RKO (cell line): ENCODE results near the gene UBALD2.
"Not testable (repeated sequence)": the region's sequence is repeated elsewhere in the genome, so short reads cannot be mapped to it uniquely, and the experiment has no call there.

Source experiments
- DNase-seq: peaks from one replicate; pipeline ENCODE4 v3.0.0-alpha.2; 2016; ENCODE audit warnings: low spot score

Gene UBALD2

GRCh38 chr17:76266244-76266938, 1.2 kb downstream of the UBALD2 start:
- DNase-seq = peak; percentile 53

DNA sequence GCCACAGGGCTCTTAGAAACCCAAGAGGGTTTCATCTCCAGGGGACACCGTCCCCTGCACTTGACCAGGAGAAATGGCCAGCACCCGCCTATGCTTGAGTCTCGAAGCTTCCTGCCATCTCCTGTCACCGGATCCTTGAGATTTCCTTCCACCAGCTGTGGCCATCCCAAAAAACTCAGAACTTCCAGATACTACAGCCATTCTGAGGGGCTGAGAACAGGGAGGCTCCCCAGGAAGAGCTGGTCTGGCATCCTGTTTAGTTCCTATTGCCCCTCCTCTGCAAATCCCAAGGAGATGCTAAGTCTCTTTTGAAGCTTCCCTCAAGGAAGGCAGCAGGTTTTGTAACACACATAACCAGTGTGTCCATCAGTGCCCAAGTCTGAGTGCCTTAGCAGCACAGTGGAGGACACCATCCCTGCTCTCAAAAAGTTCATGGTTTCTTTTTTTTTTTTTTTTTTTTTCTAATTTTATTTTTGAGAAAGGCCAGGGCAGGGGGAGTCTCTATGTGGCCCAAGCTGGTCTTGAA, 2.0 kb downstream of the UBALD2 start:
- DNase-seq = no peak

GRCh38 chr17:76267581-76268001, 2.4 kb downstream of the UBALD2 start:
- DNase-seq = not testable (repeated sequence)

- no peak for DNase-seq
These were observed 3.0 kb downstream of the UBALD2 start for GRCh38 chr17:76268015-76268749.

DNA sequence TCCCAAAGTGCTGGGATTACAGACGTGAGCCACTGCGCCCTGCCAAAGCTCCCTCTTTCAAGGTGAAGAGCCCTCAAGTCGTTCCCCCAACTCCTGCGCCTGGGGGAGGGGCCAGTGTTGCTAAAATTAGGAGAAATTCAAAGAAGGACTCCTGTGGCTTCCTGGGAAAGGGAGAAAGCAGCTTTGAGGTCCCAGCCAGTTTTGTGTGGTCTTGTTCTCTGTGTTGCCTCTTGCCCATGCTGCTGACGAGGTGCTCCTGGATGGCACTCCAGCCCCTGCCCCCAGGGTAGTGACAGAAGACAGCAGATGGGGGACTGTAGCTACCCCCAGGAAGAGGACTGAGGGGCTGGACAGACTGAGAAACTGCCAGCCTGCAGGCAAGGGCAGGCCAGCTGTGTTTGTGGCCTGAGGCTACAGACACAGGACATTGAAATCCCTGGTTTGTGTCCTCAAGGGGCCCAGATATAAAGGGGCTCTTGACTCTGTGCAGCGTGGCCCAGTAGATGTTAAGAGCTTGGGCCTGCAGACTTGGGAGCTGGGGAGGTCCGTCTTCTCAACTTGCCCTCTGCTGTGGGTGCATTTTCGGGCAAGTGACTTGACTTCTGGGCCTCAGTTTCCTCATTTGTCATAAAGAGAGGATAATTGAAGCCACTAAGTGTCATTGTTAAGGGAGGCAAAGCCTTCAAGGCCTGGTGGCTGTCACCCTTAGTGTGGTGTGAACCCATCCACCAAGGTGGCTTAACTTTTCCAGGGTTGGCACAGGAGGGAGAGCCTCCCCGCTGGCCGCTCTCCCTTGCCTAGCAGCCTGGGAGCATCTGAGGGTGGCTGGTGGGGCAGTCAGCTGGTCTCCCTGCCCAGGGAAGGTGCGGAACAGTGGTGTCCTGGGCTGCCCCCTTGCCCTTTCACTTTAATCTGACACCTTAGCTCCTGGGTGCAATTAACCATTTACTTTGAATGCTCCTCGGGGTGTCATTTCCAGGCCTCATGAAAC, 4.1 kb downstream of the UBALD2 start:
- no peak for DNase-seq

- DNase-seq = no peak
These were observed 5.0 kb downstream of the UBALD2 start for GRCh38 chr17:76270127-76270592.

DNA sequence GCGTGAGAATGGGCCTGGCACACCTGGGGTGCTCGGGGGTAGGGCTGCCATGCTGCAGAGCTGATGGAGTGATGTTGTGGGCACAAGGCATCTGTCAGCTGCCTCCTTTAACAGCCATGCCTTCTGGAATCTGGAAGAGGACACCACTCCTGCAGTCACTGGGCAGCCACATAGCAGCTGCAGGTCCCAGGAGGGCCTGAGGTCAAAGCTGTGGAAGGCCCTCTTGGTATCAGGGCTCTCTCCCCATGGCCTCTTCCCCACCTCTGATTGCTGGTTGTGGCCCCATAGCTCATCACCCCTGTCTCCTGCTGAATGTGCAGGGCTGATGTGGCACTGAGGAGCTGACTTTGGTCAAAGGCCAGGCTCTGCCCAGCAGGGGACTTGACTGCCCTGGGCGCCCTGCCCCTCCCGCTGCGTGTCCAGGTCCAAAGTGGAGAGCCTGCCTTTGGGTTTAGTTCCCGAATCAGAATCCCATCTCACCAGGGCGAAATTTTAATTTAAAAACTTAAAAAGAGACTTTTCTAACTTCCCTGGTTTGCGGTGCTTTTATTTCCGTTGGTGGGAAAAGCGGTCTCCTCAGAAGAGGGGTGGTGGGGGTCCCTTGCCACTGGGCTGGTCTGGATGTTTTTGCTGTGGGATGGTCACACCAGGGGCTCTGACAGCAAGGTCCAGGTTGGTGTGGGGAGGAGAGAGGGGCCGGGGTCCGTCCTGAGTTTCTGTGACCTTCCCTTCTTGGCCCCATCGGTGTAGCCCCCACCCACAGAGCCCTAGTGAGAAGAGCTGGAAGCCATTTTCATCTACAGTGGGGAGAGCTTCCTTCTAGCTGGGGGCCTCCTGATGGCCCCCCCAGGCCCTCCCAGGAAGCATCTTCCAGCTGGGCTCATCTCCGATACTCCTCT, 5.9 kb downstream of the UBALD2 start:
- DNase-seq = no peak

- no peak for DNase-seq
These were observed 6.8 kb downstream of the UBALD2 start for GRCh38 chr17:76271669-76272540.

DNA sequence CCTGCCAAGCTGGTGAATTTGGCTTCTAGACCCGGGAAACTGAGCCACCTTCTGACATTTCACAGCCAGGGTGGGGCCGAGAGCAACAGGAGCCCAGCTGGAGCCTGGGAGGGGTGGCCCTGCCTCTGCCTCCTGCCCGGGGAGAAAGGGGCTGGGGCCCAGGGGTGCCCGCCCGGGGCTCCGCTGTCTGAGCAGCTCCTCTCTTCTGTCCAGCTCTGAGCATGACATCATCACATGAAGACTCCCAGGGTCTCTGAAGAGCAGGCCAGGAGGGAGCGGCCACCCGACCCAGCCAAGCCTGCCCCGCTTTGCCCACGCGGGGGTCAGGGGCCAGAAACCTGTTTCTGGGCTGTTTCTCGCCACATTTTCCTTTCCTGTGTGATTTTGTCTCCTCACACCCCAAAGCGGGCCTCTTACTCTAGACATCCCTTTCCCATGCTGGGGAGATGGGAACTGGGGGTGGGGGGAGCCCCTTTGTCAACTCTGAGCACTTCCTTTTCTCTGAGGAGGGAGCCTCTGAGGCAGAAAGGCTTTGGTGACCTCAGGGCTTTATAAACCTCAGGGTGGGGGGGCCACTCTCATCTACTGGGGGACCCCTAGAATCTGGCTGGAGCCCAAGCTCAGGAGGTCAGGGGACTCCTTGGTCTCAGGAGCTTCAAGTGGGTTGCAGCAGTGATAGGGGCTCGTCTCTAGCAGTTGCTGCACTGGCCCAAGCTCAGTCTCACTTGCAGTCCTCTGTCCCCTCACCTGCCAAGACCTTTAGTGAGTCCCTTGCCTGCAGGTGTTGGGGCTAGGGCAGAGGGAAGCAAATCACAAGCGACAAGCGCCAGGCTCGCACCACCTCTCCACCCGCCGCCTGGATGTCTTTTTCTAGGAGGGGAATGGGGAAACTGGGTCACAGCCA, 7.6 kb downstream of the UBALD2 start:
- no peak for DNase-seq

DNA sequence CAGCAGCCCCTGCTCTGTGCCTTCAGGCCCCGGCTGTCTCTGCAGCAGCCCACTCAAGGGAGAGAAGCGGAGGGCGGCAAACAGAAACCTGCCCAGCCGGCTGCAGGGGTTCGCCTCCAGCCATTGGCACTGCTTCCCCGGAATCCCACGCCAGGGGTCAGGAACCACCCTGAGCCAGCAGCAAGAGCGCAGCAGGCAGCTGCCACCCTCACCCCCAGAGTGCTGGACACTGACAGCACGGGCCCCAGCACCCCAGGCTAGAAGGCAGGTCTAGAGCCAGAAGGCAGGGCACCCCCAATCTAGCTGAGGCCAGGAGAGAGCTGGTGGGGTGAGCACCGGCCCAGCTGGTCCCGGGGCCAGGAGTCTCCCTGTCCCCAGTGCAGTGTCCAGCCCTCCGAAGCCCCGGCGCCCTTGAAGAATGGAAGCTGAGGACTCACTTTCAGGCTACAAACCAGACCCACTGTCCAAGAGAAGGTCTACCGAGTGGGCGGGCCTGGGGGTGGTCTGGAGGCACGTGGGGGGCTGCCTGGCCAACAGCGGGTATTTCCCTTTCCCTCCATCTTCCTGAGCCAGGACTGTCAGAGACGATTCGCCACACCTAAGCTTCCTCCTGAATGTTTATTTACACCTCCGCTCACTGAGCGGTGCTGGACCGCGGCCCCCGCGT, 8.4 kb downstream of the UBALD2 start:
- no peak for DNase-seq

DNA sequence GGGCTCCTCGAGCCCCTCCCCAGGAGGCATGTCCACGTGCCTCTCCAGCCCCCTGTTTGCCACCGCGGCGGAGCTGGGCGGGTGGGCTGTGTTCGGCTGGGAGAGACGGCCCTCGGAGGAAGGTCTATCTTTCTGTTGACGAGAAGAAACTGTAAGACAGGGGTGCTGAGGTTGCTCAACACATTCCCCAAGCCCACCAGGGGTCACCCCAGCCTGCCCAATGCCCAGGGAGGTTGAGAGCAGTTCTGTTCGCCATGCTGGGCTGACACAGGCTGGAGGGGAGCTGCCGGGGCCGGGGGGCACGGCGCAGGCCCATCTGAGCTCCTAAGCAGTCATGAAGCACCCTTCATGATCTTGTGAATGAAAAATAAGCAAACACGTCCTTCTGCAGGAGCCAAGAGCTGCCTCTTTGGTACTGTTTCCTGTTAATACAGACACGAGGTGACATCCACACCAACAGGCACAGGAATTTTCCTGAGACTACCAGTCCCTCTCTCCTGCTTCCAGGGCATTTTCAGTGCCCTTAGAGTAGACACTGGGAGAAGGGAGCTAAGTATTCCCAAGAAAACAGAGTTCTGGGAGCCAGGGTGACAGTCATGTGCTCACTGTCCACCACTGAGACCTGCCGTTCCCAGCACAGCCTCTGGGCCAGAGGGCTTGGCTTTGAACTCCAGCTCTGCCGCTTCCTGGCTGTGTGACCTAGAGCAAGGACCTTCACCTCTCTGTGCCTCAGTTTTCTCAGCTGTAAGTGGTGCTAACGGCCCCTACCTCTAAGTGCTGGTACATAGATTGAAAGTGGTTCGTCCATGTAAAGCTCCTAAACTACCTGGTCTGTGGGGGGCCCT, 9.2 kb downstream of the UBALD2 start:
- no peak for DNase-seq

GRCh38 chr17:76275382-76276068, 10.4 kb downstream of the UBALD2 start:
- DNase-seq = no peak

GRCh38 chr17:76276069-76276431, 10.9 kb downstream of the UBALD2 start:
- no peak for DNase-seq

DNA sequence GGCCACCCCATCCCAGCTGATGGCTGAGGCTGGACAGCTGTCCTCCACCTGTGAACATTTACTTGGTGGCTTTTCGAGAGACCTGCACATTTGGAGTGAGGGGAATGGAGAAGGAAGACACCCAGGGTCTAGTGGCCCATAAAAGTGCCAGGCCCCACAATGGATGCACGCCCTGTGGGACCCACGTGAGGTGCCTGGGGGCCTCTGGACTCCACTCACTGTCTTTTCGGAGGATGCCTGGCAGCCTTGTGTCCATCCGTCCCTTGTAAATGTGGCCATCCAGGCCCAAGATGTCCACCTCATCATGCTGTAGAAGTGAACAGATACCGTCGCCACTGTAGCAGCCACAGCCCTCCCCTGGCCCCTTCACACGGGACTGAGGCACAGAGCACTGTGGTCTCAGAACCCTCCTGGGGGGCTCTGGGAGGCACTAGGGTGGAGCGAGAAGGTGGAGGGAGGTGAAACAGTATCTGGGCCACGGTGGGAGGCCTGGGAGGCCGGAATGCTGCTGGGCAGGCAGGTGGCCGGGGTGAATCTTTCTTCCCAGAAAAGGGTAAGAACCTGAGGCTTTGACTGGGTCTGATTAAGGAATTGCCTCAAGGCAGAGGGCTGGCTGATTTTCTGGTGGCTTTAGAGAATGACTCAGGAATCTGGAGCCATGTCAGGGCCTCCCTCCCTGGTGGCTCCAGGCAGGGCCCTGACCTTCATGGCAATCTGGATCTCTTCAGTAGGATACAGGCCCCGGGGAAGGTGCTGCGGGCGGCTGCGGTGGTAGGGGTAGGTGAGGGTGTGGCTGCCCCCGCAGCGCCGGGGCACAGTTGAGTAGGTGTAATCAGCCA, 11.5 kb downstream of the UBALD2 start:
- no peak for DNase-seq

- DNase-seq = no peak
These were observed 12.4 kb downstream of the UBALD2 start for GRCh38 chr17:76277300-76278267.
